ENCODE results near the gene GJA3.

GJA3 gene

GRCh38 chr13:20124303-20124702, 36.5 kb downstream of the GJA3 start:
- DNase-seq (ENCODE audit: low read depth) = no peak
- TF ChIP-seq CTCF (IDR thresholded peaks at IDR 0.05; ENCODE audit: insufficient read depth, low read depth, low read length, missing control alignments) = no peak
- no peak overlapping the region for H3K4me3 ChIP-seq (ENCODE audit: low read depth, low read length)

- DNase-seq (ENCODE audit: low read depth) = no peak
Observed at GRCh38 chr13:20121159-20121525, 39.7 kb downstream of the GJA3 start.

GRCh38 chr13:20119960-20120359, 40.9 kb downstream of the GJA3 start:
- peak; percentile 13 for DNase-seq (ENCODE audit: low read depth)
- H3K4me3 ChIP-seq (ENCODE audit: low read depth, low read length) = peak overlapping the region; percentile 67
- TF ChIP-seq CTCF (IDR thresholded peaks at IDR 0.05; ENCODE audit: insufficient read depth, low read depth, low read length, missing control alignments) = no peak

More at GRCh38 chr13:20121159-20121525, 39.7 kb downstream of the GJA3 start:
- TF ChIP-seq CTCF (IDR thresholded peaks at IDR 0.05; ENCODE audit: insufficient read depth, low read depth, low read length, missing control alignments) = no peak
- peak overlapping the region; percentile 67 for H3K4me3 ChIP-seq (ENCODE audit: low read depth, low read length)

- H3K4me3 ChIP-seq (ENCODE audit: low read depth, low read length) = peak overlapping the region; percentile 69
- peak; percentile 19 for TF ChIP-seq CTCF (IDR thresholded peaks at IDR 0.05; ENCODE audit: insufficient read depth, low read depth, low read length, missing control alignments)
- DNase-seq (ENCODE audit: low read depth) = peak; percentile 24
Observed at GRCh38 chr13:20118268-20119140, 42.3 kb downstream of the GJA3 start.

- TF ChIP-seq CTCF (IDR thresholded peaks at IDR 0.05; ENCODE audit: insufficient read depth, low read depth, low read length, missing control alignments) = no peak
- DNase-seq (ENCODE audit: low read depth) = no peak
- H3K4me3 ChIP-seq (ENCODE audit: low read depth, low read length) = no peak overlapping the region
Observed at GRCh38 chr13:20116213-20116612, 44.6 kb downstream of the GJA3 start.

GRCh38 chr13:20114066-20114610, 46.7 kb downstream of the GJA3 start:
- no peak for TF ChIP-seq CTCF (IDR thresholded peaks at IDR 0.05; ENCODE audit: insufficient read depth, low read depth, low read length, missing control alignments)
- no peak for DNase-seq (ENCODE audit: low read depth)
- H3K4me3 ChIP-seq (ENCODE audit: low read depth, low read length) = no peak overlapping the region
